Measurements from ENCODE around the gene TMBIM1. TPM values are rescaled to one million over a fixed set of nuclear protein-coding genes. Genes with fewer than 3 reads are reported as not detected.

Gene TMBIM1
- total and polyA plus RNA-seq, 9 of the 15 experiments (the other 6 are each of a cell fraction or from before 2014, with no cell fraction given): 14.2 to 105 (median 47.0) TPM

- TF ChIP-seq ZFP91 (CRISPR knock-in tag; IDR thresholded peaks at IDR 0.05) (no peak), MXI1 (IDR thresholded peaks at IDR 0.05; ENCODE audit: low read depth, low read length) (no peak), ARID4B (CRISPR knock-in tag; IDR thresholded peaks at IDR 0.05) (peak; percentile 93; the same call in 1 of the 2 replicates), ZNF384 (IDR thresholded peaks at IDR 0.05; ENCODE audit: low read depth, low read length) (no peak), CHAMP1 (IDR thresholded peaks at IDR 0.05) (no peak), VEZF1 (CRISPR knock-in tag; IDR thresholded peaks at IDR 0.05) (peak; percentile 71), CREM (IDR thresholded peaks at IDR 0.05; ENCODE audit: low read depth) (peak; percentile 90), PKNOX1 (IDR thresholded peaks at IDR 0.05) (peak; percentile 99), TAL1 (IDR thresholded peaks at IDR 0.05) (0 out of 2 replicates have a peak, but pooled peaks have one; percentile 15), USF1 (CRISPR knock-in tag; IDR thresholded peaks at IDR 0.05) (peak; percentile 73), ATF1 (CRISPR knock-in tag; IDR thresholded peaks at IDR 0.05) (no peak; the same call in 1 of the 2 replicates), ATF1 (tag; IDR thresholded peaks at IDR 0.05) (peak; percentile 89), ZNF583 (CRISPR knock-in tag; IDR thresholded peaks at IDR 0.05) (no peak), FOXK2 (conservative IDR thresholded peaks at IDR 0.05 in 1 of 2, IDR thresholded peaks at IDR 0.05 in 1 of 2; ENCODE audit: low read depth in 2 of 2) (peak; percentile 97 to 98), COPS2 (conservative IDR thresholded peaks at IDR 0.05) (no peak)
These were observed 22.2 kb downstream of the TMBIM1 start, which contains the start of the genes AAMP and PNKD (continued) for GRCh38 chr2:218269900-218270720.
